ENCODE measurements around the gene COL13A1. TPM values are rescaled to one million over a fixed set of nuclear protein-coding genes. Genes with fewer than 3 reads are reported as not detected.

Gene COL13A1
- total RNA-seq, 2 donors from 2014 or later, result 0.48 to 1.3 TPM

DNA sequence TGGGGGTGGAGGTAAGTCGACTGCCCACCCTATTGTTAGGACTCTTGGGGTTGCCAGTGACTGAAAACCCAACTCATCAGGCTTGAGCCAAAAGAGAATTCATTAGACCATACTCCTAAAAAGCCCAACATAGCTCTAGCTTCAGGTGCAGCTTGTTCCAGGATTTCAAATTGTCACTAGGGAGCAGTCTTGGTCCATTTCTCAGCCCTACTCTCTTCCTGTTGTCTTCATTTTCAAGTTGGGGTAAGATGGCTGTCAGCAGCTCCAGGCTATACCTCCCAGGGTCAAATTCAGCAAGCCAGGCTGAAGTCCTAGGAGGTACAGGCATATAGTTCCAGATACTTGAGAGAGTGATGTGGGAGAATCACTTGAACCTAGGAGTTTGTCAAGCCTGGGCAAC, 14.9 kb upstream of the COL13A1 start:
- intact Hi-C loops (cut with DNase I), result no loop called here
- peak; percentile 8 for DNase-seq (ENCODE audit: low spot score)

DNA sequence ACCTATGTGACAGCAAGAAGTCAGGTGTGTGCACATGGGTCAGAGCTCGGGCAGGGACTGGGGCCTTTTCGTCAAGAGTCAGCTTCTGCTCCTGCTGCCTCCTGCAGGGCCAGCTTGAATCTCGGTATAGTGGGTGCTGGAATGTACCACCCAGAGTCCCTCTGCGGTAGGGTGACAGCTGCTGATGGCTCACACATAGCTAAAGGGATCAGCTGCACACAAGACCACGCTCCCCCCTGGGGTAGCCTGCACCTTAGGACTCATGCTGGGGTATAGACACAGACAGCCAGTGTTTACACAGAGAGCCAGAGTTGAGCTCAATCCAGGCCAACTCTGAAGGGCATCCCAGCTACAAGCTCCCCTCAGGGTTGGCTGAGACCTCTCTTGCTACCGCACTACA, 14.0 kb upstream of the COL13A1 start:
- peak; percentile 40 for DNase-seq (ENCODE audit: low spot score)
- intact Hi-C loops (cut with DNase I), result no loop called here

DNA sequence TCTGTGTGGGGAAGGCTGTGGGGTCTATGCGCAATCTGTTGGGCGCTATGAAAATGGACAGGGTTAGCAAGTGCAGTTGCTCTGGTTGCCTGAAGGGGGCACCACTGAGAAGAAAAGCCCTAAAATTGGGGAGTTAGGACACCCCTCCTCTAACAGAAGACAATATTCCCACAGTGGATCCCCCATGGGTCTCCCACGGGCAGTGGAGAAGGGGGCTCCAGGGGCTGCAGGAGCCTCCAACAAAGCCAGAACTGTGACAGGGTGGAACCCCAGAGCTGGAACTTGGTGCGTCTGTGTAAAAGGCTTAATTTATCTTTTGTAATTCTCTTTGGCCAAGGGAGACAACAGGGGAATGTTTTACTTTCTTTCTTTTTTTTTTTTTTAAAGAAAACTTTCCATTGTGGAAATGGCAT, 12.5 kb upstream of the COL13A1 start:
- DNase-seq (ENCODE audit: low spot score), result no peak
- intact Hi-C loops (cut with DNase I), result no loop called here

DNA sequence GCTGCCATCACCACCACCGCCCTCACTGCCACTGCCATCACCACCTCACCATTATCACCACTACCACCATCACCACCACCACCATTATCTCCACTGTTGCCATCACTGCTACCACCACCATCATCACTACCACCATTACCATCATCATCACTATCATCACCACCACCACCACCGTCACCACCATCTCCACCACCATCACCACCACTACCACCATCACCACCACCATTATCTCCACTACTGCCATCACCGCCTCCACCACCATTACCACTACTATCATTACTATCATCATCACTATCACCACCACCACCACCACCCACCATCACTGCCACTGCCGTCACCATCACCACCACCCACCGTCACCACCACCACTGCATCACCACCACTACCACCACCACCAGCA, 9.9 kb upstream of the COL13A1 start:
- intact Hi-C loops (cut with DNase I), result no loop called here
- DNase-seq (ENCODE audit: low spot score), result no peak

DNA sequence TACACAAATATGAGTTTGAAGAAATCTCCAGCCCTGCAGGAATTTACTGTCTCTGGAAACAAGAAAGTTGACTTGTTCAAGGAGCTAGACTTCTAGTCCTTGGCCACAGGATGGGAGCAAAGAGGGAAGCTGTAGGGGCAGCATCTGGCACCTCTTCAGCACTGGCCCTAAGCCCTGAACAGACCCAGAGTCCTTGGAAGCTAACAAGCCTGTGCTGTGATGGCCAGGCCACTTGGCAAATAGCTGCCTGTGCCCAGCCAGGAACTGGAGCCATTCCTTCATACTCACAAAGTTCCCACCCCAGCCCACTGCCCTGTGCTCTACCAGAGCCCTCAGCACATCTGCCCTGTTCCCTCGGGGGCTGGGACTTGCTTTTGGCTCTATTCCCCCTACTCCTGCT, 9.4 kb upstream of the COL13A1 start:
- intact Hi-C loops (cut with DNase I), result no loop called here
- DNase-seq (ENCODE audit: low spot score), result no peak

DNA sequence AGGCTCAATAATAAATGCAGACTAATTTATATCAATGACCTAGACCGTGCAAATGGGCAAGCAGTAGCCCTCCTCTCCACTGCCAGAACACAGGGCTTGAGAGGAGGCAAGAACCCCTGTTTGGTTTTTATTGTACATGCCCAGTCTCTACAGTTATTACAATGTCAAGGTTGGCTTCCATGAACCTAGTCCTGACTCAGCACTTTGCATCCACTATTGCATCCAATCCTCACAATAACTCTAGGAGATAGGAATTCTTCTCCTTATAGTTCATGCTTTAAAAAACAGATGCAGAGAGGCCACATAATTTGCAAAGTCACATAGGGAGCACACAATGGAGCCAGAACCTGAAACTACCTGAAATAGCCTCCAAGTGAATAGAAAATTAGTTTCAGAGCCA, 7.0 kb upstream of the COL13A1 start:
- intact Hi-C loops (cut with DNase I), result no loop called here
- no peak for DNase-seq (ENCODE audit: low spot score)

DNA sequence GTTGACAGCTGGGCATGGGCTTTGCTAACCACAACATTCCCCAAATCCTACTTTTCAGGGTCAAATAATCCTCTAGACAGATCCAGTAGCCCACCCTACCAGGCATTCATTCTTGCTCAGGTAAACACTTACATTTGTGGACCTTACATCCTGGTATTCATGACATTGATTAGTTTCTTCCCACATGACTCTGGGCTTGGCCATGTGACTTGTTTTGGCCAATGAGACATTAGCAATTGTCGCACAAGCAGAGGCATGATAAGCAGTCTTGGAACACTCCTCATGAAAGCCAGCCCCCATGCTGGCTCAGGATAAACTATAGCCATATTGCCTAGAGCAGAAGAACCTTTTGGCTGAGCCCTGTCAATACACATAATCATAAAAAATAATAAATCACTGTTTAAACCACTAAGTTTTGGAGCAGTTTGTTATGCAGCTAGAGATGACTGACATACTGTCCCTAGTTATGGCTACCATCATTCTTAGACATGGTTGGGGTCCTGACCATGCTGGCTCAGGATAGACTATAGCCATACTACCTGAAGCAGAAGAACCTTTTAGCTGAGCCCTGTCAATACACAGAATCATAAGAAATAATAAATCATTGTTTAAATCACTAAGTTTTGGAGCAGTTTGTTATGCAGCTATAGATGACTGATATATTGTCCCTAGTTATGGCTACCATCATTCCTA, 6.3 kb upstream of the COL13A1 start:
- DNase-seq (ENCODE audit: low spot score), result no peak
- intact Hi-C loops (cut with DNase I), result no loop called here

DNA sequence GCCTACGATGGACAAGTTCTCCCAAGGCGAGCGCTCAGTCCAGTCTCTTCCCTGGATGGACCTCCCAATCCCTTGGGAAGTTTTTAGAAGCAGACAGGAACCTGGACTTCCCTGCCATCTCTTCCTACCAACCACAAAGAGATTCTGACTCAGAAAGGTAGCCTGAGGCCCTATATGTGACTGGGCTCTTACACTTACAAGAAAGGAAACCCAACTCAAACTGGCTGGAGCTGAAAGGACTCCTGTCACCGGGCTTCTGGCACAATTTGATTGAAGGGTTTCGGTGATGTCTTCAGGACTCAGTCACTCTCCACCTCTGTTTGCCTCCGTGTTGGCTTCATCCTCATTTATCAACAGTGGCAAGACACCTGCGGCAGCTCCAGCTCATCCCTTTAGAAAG, 3.7 kb upstream of the COL13A1 start:
- peak; percentile 40 for DNase-seq (ENCODE audit: low spot score)
- intact Hi-C loops (cut with DNase I), result no loop called here

DNA sequence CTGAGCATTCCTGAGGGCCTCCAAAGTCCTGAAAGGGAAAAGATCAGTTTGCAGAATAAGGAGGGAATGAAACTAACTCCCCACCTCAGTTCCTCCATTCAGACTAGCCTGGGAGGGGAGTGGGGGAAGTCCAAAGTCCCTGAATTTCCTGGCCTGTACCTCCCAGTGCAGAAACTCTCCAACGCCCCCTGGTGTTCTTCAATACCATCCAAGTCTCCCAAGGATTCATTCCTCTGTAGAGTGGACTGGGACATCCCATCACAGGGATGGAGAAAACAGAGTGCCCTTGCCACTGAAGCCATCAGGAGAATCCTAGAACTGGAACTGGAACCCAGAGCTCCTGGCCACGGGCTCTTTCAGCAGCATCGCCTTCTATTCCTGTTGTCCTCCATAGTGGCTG, 1.6 kb upstream of the COL13A1 start:
- no peak for DNase-seq (ENCODE audit: low spot score)
- intact Hi-C loops (cut with DNase I), result no loop called here

DNA sequence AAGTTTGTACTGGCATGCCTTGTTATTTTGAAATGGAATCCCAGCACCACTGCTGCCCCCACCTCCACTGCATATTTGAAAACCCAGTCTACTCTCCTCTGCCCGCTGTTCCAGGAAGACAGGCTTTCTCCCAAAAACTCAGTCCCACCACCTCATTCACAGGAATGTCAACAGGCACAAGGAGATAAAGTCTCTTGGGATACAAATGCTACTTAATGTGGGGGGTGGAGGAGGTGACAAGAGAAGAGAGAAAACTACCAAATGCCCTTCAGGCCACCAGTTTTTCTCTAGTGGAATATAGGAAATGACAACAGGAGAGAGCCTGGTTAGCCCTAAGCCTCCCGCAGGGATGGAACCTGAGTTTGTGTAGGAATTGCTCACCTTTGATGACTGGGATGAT, 1.0 kb upstream of the COL13A1 start:
- DNase-seq (ENCODE audit: low spot score), result no peak
- intact Hi-C loops (cut with DNase I), result no loop called here

DNA sequence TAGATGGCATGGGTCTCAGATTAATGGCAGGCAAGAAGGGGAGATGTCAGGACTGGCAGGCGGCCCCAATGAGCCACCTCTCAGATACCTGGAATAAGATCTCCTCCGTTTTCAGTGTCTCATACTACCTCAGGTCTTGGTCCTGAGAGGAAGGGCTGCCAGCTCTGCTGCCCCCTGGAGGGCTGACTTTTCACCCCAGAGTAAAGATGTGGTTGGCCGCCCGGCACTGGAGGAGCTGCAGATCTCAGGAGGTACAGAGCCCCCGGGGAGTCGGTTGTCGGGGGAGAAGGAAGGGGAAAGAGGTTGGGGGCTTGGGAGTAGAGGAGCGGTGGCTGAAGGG, 642 bp upstream of the COL13A1 start:
- DNase-seq (ENCODE audit: low spot score), result no peak
- intact Hi-C loops (cut with DNase I), result no loop called here

DNA sequence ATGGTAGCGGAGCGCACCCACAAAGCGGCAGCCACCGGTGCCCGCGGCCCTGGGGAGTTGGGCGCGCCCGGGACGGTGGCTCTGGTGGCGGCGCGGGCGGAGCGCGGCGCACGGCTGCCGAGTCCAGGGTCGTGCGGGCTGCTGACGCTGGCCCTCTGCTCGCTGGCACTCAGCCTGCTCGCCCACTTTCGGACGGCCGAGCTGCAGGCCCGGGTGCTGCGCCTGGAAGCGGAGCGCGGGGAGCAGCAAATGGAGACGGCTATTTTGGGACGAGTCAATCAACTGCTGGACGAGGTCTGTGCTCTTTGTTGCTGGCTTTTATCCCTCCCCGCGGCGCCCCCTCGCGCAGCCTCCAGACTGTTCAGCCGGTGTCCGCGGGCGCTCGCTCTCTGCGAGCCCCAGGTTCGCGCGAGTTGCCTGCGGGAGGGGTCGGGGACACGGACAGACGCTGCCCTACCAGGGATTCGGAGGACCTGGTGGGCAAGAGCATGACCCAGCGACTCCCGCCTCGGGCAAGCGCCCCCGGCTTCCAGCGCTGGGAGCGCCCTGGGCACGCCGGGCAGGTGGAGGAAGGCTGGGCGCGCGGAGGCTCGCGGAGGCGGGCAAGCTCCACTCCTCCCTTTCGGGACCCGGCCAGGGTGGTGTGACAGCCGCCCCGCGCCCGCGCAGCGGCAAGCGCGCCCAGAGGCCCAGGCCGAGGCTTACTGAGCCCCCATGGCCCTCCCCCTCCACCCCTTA, 887 bp downstream of the COL13A1 start:
- intact Hi-C loops (cut with DNase I), result no loop called here

DNA sequence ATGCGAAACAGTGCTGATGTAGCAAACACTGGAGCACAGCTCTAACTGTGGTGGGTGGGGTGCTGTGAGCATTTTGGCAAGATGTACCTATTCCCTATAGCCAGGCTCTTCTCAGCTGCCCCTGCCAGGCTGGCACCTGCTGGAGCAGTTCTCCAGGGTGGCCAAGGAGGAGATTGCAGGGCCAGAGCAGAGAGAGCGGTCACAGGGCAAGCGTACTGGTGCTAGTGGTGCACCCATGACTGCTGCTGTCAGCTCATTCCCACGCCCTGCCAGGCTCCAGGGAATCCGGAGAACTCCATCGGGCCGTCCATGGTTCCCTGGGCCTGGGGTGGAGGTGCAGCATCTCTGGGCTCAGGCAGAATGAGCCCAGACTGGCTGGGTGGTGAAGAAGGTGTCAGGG, 2.1 kb downstream of the COL13A1 start:
- DNase-seq (ENCODE audit: low spot score), result no peak
- intact Hi-C loops (cut with DNase I), result no loop called here

More for the DNA sequence above, 887 bp downstream of the COL13A1 start:
- no peak for DNase-seq (ENCODE audit: low spot score)

DNA sequence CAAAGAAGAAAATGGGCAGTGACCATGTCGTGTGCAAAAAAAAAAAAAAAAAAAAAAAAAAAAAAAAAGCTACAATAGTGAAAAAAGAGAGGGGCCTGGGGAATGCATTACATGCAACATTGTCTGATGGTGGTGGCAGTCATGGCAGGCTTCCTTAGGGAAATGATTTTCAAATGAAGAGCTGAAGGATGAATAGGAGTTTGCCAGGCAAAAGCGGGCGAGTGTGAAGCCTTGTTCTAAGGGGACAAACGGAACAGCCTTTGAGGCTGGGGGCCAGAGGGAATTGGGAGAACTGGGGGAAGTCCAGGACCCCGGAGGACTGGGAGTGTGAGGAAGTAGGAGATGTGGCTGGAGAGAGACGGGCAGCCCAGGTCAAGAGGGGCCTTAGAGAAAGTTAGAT, 3.1 kb downstream of the COL13A1 start:
- DNase-seq (ENCODE audit: low spot score), result no peak
- intact Hi-C loops (cut with DNase I), result no loop called here

DNA sequence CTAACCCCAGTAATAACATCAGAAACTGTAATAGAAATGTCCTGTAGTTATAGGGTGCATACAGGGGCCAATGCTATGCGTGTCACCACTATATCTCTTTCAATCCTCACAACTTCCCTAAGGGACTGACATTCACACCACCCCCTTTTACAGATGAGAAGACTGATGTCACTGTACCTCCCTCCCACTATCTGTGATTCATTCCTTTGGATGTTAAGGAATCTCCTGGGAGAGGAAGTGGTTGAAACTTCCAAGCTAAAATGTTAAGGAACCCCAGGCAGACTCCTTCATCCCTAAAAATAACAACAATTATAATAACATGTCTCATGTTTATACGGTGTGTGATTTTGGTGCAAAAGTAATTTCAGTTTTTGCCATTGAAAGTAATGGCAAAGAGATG, 5.4 kb downstream of the COL13A1 start:
- intact Hi-C loops (cut with DNase I), result no loop called here
- DNase-seq (ENCODE audit: low spot score), result no peak

DNA sequence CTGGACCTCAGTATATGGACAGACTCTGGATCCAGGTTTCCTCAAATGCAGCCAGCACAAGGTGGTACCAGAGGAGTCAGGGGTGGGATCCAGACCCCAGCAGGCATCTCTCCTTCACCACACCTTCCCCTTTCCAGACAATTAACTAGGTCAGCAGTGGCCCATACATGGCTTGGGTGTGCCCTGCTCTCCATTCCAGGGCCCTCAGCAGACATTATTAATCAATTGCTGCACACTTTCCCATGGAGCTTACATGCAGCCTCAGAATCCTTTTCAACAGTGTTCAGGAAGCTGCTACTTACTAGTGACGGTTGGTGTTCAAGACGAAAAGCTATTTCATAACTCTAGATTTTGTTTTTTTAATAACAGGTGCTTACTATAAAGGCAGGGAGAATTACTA, 6.0 kb downstream of the COL13A1 start:
- intact Hi-C loops (cut with DNase I), result no loop called here
- no peak for DNase-seq (ENCODE audit: low spot score)

DNA sequence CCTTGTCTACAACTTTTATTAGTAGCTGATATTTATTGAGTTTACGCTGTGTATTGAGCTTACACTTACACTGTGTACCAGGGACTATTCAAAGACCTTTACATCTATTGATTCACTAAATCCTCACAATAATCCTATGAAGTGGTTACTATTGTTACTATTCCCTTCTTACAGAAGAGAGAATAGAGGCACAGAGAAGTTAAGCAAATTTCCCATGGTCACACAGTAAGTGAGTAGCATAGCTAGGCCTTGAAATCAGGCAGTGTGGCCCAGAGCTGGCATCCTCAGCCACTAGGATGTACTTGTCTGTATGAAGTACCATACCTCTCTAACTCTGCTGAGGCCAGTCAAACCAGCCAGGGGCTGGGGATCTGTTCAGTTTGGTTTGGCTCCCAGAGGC, 7.6 kb downstream of the COL13A1 start:
- DNase-seq (ENCODE audit: low spot score), result no peak
- intact Hi-C loops (cut with DNase I), result no loop called here

DNA sequence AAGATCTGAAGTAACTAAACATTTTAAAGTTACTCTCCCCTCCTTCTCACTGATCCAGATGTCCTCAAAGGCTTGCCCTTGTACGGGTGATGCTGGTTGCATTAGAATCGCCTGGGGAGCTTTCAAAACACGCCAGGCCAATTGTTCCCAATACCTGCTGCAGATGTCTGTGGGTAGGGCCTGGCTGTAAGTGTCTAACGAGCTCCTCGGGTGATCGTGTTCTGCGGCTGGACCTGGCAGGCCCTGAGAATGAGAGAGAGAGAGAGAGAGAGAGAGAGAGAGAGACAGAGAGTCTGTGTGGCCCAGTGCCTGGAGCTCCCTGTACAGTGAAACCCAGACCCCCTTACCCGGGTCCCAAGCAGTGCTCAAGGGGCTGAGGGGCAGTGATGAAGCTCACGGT, 8.4 kb downstream of the COL13A1 start:
- DNase-seq (ENCODE audit: low spot score), result no peak
- intact Hi-C loops (cut with DNase I), result no loop called here

DNA sequence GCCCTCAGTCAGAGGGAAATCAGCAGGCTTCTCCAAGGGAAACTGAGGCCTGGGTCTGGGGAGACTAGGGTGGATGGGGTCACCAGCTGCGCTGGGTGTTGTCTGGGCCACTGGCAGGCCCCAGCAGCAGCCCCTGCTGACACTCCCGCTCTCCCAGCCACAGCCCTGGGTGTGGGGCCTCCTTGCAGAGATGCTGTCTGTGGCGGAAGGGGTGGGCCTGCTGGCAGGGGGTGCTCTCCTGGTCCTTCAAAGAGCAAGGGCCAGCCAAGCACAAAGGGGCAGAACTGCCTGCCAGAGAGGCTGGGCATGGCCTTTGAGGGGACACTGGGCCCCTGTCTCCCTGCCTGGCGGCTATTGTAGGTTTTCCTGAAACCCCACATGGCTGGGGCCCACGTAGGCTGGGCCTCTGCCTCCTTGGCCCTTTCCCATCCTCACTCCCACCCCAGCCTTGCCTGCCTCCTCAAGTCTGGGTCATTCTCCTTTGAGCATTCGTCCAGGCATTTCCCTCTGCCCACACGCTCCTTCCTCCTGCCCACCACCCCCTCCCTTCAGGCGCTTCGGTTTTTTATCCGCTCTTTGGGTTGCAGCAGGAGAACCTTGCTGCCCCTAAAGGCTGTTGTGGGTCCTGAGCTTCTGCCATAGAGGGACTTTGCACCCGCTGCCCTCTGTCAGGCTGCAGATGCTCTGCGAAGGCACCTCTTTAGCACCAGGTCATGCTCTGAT, 9.1 kb downstream of the COL13A1 start:
- intact Hi-C loops (cut with DNase I), result no loop called here
- no peak for DNase-seq (ENCODE audit: low spot score)

DNA sequence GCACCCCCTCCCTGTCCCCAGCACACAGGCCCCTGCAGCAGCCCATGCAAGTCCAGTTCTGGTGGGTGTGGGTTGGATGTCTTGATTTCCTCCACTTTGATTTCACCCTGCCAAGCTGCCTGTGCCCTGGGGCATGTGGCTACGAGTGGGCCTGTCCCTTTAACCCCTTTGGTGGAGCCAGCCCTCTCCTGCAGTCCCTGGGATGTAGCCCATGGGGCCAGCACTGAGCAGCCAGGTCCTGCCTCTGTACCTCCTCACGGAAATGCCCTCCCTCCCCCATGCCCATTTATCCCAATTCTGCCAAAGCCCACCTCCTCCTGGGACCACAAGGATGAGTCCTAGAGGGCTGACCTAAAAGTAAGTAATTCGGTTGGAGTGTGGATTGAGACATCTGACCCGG, 11.9 kb downstream of the COL13A1 start:
- DNase-seq (ENCODE audit: low spot score), result no peak
- intact Hi-C loops (cut with DNase I), result no loop called here

DNA sequence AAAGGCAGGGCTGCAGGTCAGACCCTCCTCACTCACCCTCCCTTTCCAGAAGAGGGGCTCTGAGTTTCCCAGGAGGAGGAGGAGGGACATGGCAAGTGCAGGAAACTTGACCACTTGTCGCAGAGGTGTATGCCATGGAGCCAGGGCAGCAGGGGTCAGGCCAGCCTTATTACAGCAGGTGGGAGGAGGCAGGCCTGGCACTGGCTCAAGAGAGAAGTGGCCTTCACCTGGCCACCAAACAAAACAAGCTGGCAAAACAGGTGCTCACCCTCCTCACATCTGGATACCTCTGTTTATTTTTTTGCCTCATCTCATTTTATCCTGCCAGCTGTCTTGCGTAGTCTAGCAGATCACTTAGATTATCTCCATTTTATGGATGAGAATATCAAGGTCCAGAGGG, 12.5 kb downstream of the COL13A1 start:
- intact Hi-C loops (cut with DNase I), result no loop called here
- DNase-seq (ENCODE audit: low spot score), result no peak
